Body of pancreas (tissue), 4 donors: ENCODE results near the gene MEIS2.

Source experiments
- CTCF ChIP-seq, 7 experiments: fragments of 450-650 bp in 4 of 7; fragments of 200-600 bp in 3 of 7; sonication (generic) in 3 of 7; IDR thresholded peaks; one replicate each; pipeline ENCODE4 v1.5.1; 2016 to 2019; ENCODE audit warnings: antibody characterized with exemption in 7 of 7
- POLR2A ChIP-seq, 3 donors: fragments of 450-650 bp; IDR thresholded peaks; one replicate each; pipeline ENCODE4 v1.6.1; 2016; ENCODE audit warnings: antibody characterized with exemption in 3 of 3, mild to moderate bottlenecking in 2 of 3

GRCh38 chr15:36901012-36901411 is 199.3 kb downstream of the MEIS2 start:
- TF ChIP-seq CTCF (IDR thresholded peaks at IDR 0.05): no peak
- no peak for TF ChIP-seq POLR2A (IDR thresholded peaks at IDR 0.05)
